Left colon (tissue), 2 donors: ENCODE measurements around the gene PTER. TPM values are rescaled to one million over a fixed set of nuclear protein-coding genes. Genes with fewer than 3 reads are reported as not detected.

Experiments used
- ATAC-seq: fragments of 200-7000 bp; cut with Tn5 transposase; one replicate; pipeline ENCODE4 v1.9.1; 2020; ENCODE audit warnings: mild to moderate bottlenecking, moderate library complexity
- DNase-seq, 2 donors: peaks; one replicate each; pipeline ENCODE4 v3.0.0-alpha.2; 2020
- intact Hi-C, 2 donors: fragments of 100-400 bp; cut with DNase I in 1 of 2; cut with micrococcal nuclease in 1 of 2; formaldehyde crosslinking; loops; one replicate each; pipeline versions ENCODE4 v1.11.2 to v1.14.0; 2022; cut with DNase I, micrococcal nuclease
- total RNA-seq, 2 donors: library from RNA; stranded (reverse); fragmentation: NEBNext Ultra II Directional; extraction: Animal tissue kit (Norgen Biotek cat#: 25700); gene quantifications; one replicate each; pipeline ENCODE4 v1.2.1, GENCODE V29; 2021
- donor health status: DM: no; HTN: no; CAD: no.
- donor health status: DM: yes; HTN: yes; CAD: no.

PTER gene
- total RNA-seq, 2 donors from 2014 or later, result 21.8 to 22.0 TPM

DNA sequence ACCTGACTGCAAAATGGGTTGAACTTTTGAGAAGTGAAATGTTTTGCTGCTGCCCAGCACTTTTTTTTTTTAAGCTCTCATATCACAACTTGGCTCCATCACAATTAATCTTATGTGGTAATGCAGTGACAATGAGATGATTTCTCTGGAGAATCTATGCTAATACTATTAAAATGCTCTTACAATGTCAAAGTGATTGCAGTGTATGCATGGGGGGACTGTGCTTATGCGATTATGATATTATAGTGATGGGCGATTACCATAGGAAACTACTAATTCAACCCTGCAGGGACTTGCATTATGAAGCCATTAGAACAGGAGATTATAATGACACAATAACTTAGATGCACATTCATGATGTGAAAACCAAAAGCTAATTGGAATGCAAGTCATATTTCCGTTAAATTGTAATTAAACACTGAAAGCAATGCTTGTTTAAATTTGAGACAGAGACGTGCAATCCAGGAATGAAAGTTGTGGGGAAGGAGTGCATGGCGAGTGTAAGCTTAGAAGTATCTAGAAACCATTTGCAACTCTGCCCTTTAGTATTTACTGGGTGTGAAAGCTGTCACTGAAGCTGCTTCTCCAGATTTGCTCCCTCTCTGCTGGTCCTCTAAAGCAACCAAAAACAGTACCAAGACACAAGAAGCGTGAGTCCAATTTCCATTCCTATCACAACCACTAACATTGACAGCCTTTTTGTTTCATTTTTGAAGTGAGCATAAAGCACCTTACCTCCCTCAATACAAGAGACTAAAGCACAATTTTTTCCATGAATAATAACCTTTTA, 21.6 kb downstream of the PTER start:
- intact Hi-C loops, result no loop called here
- ATAC-seq (no peak), DNase-seq (no peak)

- intact Hi-C loops, result no loop called here
- no peak for DNase-seq
- no peak for ATAC-seq
Measured at GRCh38 chr10:16459423-16459939, 22.7 kb downstream of the PTER start.

DNA sequence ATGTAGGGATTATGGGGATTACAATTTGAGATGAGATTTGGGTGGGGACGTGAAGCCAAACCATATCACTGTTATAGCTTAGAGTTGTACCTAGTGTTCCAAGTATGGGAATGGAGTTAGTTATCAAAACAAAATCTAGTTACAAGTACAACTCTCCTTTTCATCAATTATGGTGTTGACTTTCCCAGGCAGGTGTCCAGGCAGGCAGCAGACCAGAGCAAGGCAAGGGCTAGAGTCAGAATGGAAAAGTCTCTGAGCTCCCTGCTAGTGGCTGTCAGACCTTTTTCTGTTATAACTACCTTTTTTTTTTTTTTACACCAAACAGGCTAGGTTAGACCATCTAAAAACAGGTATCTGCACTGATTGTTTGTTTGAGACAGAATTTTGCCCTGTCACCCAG, 29.2 kb downstream of the PTER start:
- DNase-seq, result no peak
- ATAC-seq, result no peak
- intact Hi-C loops, result no loop called here

DNA sequence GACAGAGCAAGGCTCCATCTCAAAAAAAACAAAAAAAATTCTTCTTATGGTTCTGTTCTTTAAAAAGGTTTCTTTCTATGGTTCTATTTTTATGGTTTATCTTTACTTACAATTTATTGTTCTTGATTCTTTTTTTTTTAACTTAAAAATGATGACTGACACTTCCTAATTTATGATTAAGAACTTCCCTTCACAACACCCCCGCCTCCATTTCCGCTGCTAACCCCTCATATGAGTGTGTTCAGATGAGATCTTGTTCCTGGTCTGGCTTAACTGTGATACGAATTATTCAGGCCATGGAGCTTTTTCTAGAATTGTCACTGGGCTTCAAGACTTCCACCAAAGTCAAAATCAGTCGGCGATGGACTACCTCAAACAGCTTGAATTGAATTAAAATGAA, 33.9 kb downstream of the PTER start:
- intact Hi-C loops, result no loop called here
- ATAC-seq (no peak), DNase-seq (no peak)

- intact Hi-C loops, result no loop called here
- ATAC-seq, result no peak
- no peak for DNase-seq
Measured at GRCh38 chr10:16472828-16473227, 36.0 kb downstream of the PTER start.

DNA sequence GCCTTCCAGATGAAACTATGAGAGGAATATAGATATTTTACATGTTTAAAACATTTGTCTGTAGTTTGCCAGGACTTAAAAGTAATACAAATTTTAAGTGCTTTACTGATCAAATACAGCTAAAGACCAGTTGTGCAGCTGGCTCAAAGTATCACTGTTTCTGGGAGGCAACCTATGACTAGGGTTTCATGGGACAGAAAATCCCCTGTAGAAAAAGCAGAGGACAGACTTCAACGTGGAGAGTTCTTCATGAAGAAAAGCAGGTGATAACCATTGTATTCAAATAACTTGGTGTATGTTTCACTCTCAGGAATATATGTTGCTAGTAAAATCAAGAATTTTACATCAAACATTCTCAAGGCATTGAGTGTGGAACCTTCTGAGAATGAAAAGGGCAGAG, 40.9 kb downstream of the PTER start:
- ATAC-seq (no peak), DNase-seq (no peak)
- intact Hi-C loops, result no loop called here

DNA sequence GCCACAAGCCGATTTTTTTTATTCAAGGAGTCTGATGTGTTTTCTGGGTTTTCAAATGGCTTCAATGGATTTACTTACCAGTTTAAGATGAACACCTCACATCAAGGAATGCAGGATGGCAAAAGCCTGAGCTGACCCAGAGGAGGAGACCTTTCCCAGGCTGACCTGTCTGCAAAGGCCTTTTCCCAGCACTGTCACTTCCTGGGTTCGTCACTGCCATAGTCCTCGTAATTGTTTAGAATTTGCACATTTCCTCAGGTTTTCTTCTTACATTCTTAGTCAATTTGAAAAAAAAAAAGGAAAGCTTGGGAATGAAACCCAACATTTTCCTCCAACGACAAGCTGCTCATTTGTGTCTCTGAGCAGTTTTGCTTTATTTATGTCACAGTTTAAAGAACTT, 42.0 kb downstream of the PTER start:
- intact Hi-C loops, result no loop called here
- DNase-seq (no peak), ATAC-seq (no peak)

- intact Hi-C loops, result no loop called here
- DNase-seq (no peak), ATAC-seq (no peak)
Measured at GRCh38 chr10:16481052-16481728, 44.4 kb downstream of the PTER start.

DNA sequence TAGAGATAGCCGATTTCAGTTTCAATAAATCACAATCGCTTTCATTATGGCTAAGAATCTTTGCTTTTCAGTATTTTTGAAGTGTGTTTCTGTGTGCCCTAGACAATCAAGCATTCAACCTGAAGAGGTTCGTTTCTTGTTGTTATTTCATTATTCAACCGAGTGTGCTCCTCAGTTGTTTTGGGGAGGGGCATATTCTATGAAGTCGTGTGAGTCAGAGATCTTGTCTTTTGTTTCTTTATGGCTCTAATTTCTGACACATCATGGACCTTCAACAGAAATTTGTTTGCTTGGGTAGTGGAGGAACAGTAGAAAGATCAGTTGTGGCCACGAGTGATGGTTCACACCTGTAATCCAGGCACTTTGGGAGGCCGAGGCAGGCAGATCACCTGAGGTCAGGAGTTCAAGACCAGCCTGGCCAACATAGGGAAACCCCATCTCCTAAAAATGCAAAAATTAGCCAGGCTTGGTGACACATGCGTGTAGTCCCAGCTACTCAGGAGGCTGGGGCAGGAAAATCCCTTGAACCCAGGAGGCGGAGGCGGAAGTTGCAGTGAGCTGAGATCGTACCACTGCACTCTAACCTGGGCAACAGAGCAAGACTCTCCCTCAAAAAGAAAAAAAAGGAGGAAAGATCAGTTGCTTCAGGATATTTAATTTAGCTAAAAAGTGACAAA, 46.6 kb downstream of the PTER start:
- ATAC-seq, result no peak
- intact Hi-C loops, result no loop called here

DNA sequence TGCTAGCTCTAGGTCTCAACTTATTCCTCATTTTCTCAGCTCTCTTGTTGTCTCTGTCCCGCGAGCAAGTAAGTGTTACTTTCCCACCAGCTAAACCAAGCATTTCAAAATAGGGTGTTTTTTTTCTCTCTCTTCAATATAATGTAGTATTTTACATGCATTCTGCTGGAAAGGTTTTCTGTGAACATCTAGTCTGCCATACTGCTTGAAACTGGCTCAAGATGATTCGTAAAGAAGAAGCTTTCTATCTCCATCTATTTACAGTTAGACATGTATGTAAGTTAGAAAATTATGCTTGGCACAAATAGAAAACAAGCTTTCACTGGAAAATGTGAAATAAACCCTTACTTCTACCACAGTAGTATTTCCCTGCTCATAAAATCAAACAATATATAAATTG, 53.7 kb downstream of the PTER start:
- ATAC-seq (no peak), DNase-seq (no peak)
- intact Hi-C loops, result no loop called here

More for the DNA sequence above, 46.6 kb downstream of the PTER start:
- DNase-seq, result no peak

DNA sequence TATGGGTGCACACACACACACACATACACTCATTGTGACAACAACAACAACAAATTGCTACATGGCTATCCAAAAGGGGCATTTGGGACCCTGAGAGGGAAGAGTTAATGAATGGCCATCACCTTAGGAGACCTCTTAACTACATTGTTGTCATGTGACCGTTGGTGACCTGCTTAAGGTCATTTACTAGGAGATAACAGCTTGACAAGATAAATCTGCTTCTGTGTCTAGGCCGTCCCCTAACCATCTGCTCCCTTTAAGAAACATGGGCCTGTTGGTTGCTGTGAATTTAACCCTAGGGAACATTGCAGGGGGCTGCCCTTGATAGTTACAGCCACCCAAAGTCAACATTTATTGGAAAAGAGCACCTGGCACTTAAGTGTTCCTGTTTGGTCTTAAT, 55.1 kb downstream of the PTER start:
- DNase-seq, result no peak
- no peak for ATAC-seq
- intact Hi-C loops, result no loop called here

GRCh38 chr10:16493884-16494536, 57.2 kb downstream of the PTER start:
- DNase-seq (no peak), ATAC-seq (no peak)
- intact Hi-C loops, result no loop called here

DNA sequence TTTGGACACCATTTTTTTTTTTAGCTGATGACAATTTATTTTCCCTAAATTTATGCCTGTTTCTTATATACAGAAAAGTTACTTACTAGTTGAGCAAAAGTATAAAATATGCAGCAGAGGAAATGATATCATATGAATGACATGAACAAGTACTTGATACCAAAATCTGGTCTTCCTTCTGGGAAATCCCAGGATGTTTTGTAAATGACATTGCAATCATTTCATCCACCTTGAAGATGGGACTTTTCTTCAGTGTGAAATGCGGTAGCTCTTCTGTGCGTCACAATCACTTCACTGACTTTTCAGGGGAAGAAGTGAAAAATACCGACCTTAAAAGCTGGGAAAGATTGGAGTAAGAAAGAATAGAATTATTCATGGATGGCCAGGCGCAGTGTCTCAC, 61.1 kb downstream of the PTER start:
- DNase-seq, result no peak
- no peak for ATAC-seq
- intact Hi-C loops, result no loop called here

GRCh38 chr10:16505161-16505560, 68.4 kb downstream of the PTER start:
- DNase-seq, result no peak
- intact Hi-C loops, result no loop called here
- ATAC-seq, result no peak

GRCh38 chr10:16509996-16510395, 73.2 kb downstream of the PTER start:
- intact Hi-C loops, result no loop called here
- no peak for ATAC-seq
- DNase-seq, result no peak

DNA sequence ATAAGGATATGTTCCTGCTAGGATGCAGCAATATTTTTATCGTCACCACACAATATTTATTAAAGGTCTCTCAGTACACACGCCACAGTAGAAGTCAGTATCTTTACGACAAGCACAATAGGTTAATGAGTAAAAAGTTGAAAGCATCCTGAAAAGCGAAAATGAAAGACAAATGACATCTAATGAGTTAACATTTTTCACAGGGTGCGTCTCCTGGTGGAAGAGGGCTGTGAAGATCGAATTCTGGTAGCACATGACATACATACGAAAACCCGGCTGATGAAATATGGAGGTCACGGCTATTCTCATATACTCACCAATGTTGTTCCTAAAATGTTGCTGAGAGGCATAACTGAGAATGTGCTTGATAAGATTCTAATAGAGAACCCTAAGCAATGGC, 74.0 kb downstream of the PTER start:
- ATAC-seq, result no peak
- no peak for DNase-seq
- intact Hi-C loops, result no loop called here

GRCh38 chr10:16518822-16519221, 82.0 kb downstream of the PTER start:
- intact Hi-C loops, result no loop called here
- no peak for DNase-seq
- ATAC-seq, result no peak

DNA sequence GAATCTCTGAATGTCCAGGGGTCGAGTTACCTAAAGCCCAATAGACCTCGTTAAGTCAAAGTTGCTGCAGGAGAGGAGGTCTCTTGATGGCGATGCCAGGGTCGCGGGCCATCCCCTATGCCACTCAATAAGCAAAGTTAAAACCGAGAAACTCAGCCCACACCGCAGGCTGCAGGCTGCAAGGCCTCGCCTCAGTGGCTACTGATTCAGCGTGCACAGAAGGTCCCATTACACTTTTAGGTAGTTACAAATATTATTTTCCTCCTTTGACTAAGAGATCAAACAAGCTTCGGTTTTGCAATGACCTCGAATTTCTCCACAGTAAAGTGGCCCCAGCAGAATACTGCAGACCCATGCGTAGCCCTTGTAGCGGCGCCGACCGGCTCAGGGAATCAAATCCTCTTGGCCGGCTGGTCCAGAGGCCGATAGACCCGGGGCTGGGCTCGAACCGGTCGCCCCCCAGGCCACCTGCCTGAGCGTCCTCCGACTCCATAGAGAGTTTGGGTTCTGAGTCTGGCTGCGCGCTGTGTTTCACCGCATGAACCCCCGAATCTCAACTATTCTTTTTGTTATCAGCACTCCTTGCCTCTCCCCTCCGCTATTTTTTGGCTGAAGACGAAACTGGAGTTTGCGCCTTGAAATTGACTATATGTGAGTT, 82.6 kb downstream of the PTER start:
- intact Hi-C loops, result no loop called here
- DNase-seq (no peak), ATAC-seq (no peak)
